IPS-11a (cell line): ENCODE measurements around the gene MRPL21.

ENCODE experiments used
- H3K4me3 ChIP-seq: one replicate; pipeline ENCODE4 v1.5.1; 2013; ENCODE audit warnings: low read depth, low read length, control low read depth

MRPL21 gene

DNA sequence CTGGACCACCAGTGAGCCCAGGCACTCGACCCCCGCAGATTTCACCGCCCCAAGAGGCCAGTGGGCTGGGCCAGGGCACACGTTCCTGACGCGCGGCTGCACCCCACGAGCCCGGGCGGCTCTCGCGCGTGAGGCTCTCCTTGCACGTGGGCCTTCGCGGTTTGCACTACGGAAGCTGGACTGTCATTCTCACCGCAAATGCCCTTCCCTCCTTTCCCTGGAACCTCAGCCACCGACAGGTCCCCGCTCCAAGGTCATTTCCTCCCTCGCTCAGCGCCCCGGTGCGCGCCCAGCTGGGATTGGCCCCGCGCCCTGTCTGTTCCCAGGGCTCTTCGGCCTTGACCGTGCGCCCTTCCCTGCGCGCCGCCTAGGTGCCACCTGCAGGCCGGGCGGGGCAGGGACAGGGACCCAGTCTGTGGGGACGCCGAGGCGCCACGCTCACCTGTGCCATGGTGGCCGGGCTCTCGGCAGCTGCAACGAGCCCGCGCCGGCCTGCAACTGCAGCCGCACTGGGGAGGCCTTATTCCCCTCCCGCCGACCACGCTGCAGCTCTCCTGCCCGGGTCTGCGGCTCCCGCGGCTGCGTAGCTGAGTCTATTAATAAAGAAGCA is 59.8 kb downstream of the MRPL21 start:
- H3K4me3 ChIP-seq = peak overlapping the region; percentile 57

GRCh38 chr11:68843052-68843561 is 60.5 kb downstream of the MRPL21 start:
- H3K4me3 ChIP-seq = peak overlapping the region; percentile 57

DNA sequence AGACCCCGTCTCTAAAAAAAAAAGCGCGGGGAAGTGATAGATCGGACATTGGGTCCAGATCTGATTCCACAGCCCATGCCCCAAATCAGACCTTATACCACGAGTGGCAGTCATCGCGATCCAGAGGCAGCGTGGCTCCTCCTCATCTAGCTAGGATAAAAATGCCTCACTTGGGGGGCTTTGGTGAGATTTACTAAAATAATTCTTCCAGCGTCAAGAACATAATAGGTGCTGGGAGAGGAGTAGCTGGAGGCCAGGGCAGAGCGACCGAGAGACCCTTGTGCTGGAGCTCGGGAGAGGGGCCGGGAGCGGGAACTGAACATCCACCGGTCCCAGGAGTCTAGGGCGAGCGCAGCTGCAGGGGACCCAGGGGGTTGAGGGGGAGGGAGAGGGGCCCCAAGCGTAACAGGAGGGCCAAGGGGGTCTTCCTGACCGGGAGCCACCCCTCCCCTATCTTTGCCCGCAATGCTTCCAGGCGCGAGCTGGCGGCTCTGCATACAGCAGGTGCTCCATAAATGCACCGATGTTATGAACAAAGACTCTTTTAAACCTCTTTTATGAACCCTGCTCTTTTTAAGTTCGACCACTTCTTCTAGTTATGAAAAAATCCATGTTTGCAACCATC is 61.1 kb downstream of the MRPL21 start:
- H3K4me3 ChIP-seq = no peak overlapping the region

DNA sequence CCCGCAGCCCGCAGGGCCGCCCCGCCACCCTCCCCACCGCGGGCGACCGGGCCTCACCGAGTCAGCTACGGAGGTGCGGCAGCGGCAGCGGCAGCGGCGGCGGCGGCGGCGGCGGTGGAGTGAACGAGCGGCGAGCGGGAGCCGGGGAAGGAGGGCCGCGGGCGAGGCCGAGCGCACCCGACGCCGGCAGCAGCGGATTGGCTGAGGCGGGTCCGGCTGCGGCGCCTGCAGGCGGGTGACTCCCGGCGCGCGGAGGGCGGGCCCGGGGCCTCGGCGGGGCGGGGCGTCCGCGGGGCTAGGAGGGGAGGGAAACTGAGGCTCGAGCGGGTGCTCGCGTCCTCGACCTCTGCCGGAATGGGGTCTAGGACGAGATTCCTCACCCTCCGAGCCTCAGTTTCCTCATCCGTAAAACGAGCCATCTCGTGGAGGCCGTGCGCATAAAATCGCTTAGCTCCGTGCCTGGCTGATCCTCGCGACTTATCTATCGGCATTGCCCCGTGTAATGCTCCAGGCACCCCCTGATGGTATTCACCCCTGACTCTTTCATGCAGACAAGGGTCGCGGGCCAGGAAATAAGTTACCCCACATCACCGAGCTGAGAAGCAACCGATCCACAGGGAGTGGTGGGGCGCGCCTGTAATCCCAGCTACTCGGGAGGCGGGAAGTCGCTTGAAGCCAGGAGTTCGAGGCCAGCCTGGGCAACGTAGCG is 61.8 kb downstream of the MRPL21 start, which contains the start of gene CPT1A:
Gene CPT1A (minus strand): TSS at position 199 of the 709 bp plus-strand sequence. CDS start 26,442 bp downstream, outside the sequence.
- H3K4me3 ChIP-seq = peak within 1 kb of the TSS; percentile 52
